ENCODE results near the gene ZNF524.
A peak's percentile ranks its signal among the peaks of the same experiment; 100 is the strongest.

ZNF524 gene

GRCh38 chr19:55642153-55643002 lies 42.3 kb downstream of the ZNF524 start:
- DNase-seq (ENCODE audit: low spot score) = no peak

- DNase-seq (ENCODE audit: low spot score) = peak; percentile 70
Measured at GRCh38 chr19:55643003-55643886, 43.2 kb downstream of the ZNF524 start, which contains the start of gene ZNF581. Gene ZNF581, plus strand, starts transcription at chr19:55643649. Its CDS starts 923 bp downstream, at chr19:55644572.

- DNase-seq (ENCODE audit: low spot score) = no peak
Measured at GRCh38 chr19:55643887-55644176, 43.7 kb downstream of the ZNF524 start.

- DNase-seq (ENCODE audit: low spot score) = no peak
Measured at GRCh38 chr19:55644191-55644833, 44.2 kb downstream of the ZNF524 start.

GRCh38 chr19:55644842-55645511 lies 44.9 kb downstream of the ZNF524 start:
- no peak for DNase-seq (ENCODE audit: low spot score)

GRCh38 chr19:55645512-55645881 lies 45.4 kb downstream of the ZNF524 start:
- no peak for DNase-seq (ENCODE audit: low spot score)

GRCh38 chr19:55646889-55647731 lies 47.0 kb downstream of the ZNF524 start:
- DNase-seq (ENCODE audit: low spot score) = no peak

GRCh38 chr19:55647732-55648584 lies 47.9 kb downstream of the ZNF524 start, which contains the start of gene CCDC106:
Gene CCDC106, plus strand, starts transcription at chr19:55648212. Its CDS starts 835 bp downstream, at chr19:55649047.
- no peak for DNase-seq (ENCODE audit: low spot score)

- DNase-seq (ENCODE audit: low spot score) = no peak
Measured at GRCh38 chr19:55648585-55649267, 48.6 kb downstream of the ZNF524 start.

GRCh38 chr19:55649268-55650125 lies 49.4 kb downstream of the ZNF524 start:
- no peak for DNase-seq (ENCODE audit: low spot score)

- no peak for DNase-seq (ENCODE audit: low spot score)
Measured at GRCh38 chr19:55650126-55650557, 50.1 kb downstream of the ZNF524 start.

- DNase-seq (ENCODE audit: low spot score) = no peak
Measured at GRCh38 chr19:55650602-55651230, 50.6 kb downstream of the ZNF524 start.

GRCh38 chr19:55651236-55651635 lies 51.1 kb downstream of the ZNF524 start:
- no peak for DNase-seq (ENCODE audit: low spot score)

GRCh38 chr19:55652311-55653128 lies 52.4 kb downstream of the ZNF524 start:
- DNase-seq (ENCODE audit: low spot score) = no peak

Data from hematopoietic multipotent progenitor cell treated with erythropoietin and hydrocortisone succinate and interleukin-3 and kit ligand, for 15 days (in vitro differentiated cells).